ENCODE results near the gene GPR37L1.

GPR37L1 gene

GRCh38 chr1:202127836-202128622, 5.3 kb downstream of the GPR37L1 start:
- H3K4me3 ChIP-seq (ENCODE audit: low read depth, low read length) = no peak overlapping the region
- no peaks in the 10 kb centered on the region for H3K4me1 ChIP-seq (ENCODE audit: control insufficient read depth, insufficient read depth, low read length, unreplicated experiment)
- H3K79me2 ChIP-seq (ENCODE audit: control insufficient read depth, insufficient read depth, low read length, unreplicated experiment) = no peaks in the 10 kb centered on the region
- no peak overlapping the region for H2AFZ ChIP-seq (ENCODE audit: low read length, unreplicated experiment)
- no peaks in the 10 kb centered on the region for H3K36me3 ChIP-seq (ENCODE audit: insufficient read depth, low read length)
- H3K27ac ChIP-seq (ENCODE audit: low read depth, low read length) = no peak overlapping the region
- peaks cover 8% of the 10 kb centered on the region for H3K27me3 ChIP-seq (ENCODE audit: insufficient read depth, low read length)

- Histone ChIP-seq H3K27me3 (ENCODE audit: insufficient read depth, low read length) (no peaks in the 10 kb centered on the region), H3K36me3 (ENCODE audit: insufficient read depth, low read length) (no peaks in the 10 kb centered on the region), H3K79me2 (ENCODE audit: control insufficient read depth, insufficient read depth, low read length, unreplicated experiment) (no peaks in the 10 kb centered on the region), H3K4me1 (ENCODE audit: control insufficient read depth, insufficient read depth, low read length, unreplicated experiment) (no peaks in the 10 kb centered on the region), H3K27ac (ENCODE audit: low read depth, low read length) (no peak overlapping the region), H3K4me3 (ENCODE audit: low read depth, low read length) (no peak overlapping the region), H2AFZ (ENCODE audit: low read length, unreplicated experiment) (no peak overlapping the region)
These were observed 7.0 kb downstream of the GPR37L1 start for GRCh38 chr1:202129453-202130296.

GRCh38 chr1:202130297-202130721, 7.6 kb downstream of the GPR37L1 start:
- Histone ChIP-seq H3K27me3 (ENCODE audit: insufficient read depth, low read length) (no peaks in the 10 kb centered on the region), H3K27ac (ENCODE audit: low read depth, low read length) (no peak overlapping the region), H2AFZ (ENCODE audit: low read length, unreplicated experiment) (no peak overlapping the region), H3K79me2 (ENCODE audit: control insufficient read depth, insufficient read depth, low read length, unreplicated experiment) (no peaks in the 10 kb centered on the region), H3K4me1 (ENCODE audit: control insufficient read depth, insufficient read depth, low read length, unreplicated experiment) (no peaks in the 10 kb centered on the region), H3K36me3 (ENCODE audit: insufficient read depth, low read length) (no peaks in the 10 kb centered on the region), H3K4me3 (ENCODE audit: low read depth, low read length) (no peak overlapping the region)

- H3K4me1 ChIP-seq (ENCODE audit: control insufficient read depth, insufficient read depth, low read length, unreplicated experiment) = no peaks in the 10 kb centered on the region
- no peak overlapping the region for H3K27ac ChIP-seq (ENCODE audit: low read depth, low read length)
- H3K36me3 ChIP-seq (ENCODE audit: insufficient read depth, low read length) = no peaks in the 10 kb centered on the region
- no peak overlapping the region for H2AFZ ChIP-seq (ENCODE audit: low read length, unreplicated experiment)
- no peaks in the 10 kb centered on the region for H3K79me2 ChIP-seq (ENCODE audit: control insufficient read depth, insufficient read depth, low read length, unreplicated experiment)
- no peak overlapping the region for H3K4me3 ChIP-seq (ENCODE audit: low read depth, low read length)
- H3K27me3 ChIP-seq (ENCODE audit: insufficient read depth, low read length) = no peaks in the 10 kb centered on the region
These were observed 8.3 kb downstream of the GPR37L1 start for GRCh38 chr1:202130816-202131522.

- no peaks in the 10 kb centered on the region for H3K4me1 ChIP-seq (ENCODE audit: control insufficient read depth, insufficient read depth, low read length, unreplicated experiment)
- H3K27me3 ChIP-seq (ENCODE audit: insufficient read depth, low read length) = no peaks in the 10 kb centered on the region
- no peaks in the 10 kb centered on the region for H3K79me2 ChIP-seq (ENCODE audit: control insufficient read depth, insufficient read depth, low read length, unreplicated experiment)
- no peaks in the 10 kb centered on the region for H3K36me3 ChIP-seq (ENCODE audit: insufficient read depth, low read length)
- no peak overlapping the region for H3K27ac ChIP-seq (ENCODE audit: low read depth, low read length)
- H3K4me3 ChIP-seq (ENCODE audit: low read depth, low read length) = no peak overlapping the region
- H2AFZ ChIP-seq (ENCODE audit: low read length, unreplicated experiment) = no peak overlapping the region
These were observed 9.5 kb downstream of the GPR37L1 start for GRCh38 chr1:202131956-202132821.

GRCh38 chr1:202133001-202133400, 10.3 kb downstream of the GPR37L1 start:
- H3K27me3 ChIP-seq (ENCODE audit: insufficient read depth, low read length) = no peaks in the 10 kb centered on the region
- H3K27ac ChIP-seq (ENCODE audit: low read depth, low read length) = no peak overlapping the region
- H3K79me2 ChIP-seq (ENCODE audit: control insufficient read depth, insufficient read depth, low read length, unreplicated experiment) = peaks cover 2% of the 10 kb centered on the region
- H3K4me1 ChIP-seq (ENCODE audit: control insufficient read depth, insufficient read depth, low read length, unreplicated experiment) = no peaks in the 10 kb centered on the region
- no peaks in the 10 kb centered on the region for H3K36me3 ChIP-seq (ENCODE audit: insufficient read depth, low read length)
- H3K4me3 ChIP-seq (ENCODE audit: low read depth, low read length) = no peak overlapping the region
- no peak overlapping the region for H2AFZ ChIP-seq (ENCODE audit: low read length, unreplicated experiment)

GRCh38 chr1:202133496-202133895, 10.8 kb downstream of the GPR37L1 start:
- no peaks in the 10 kb centered on the region for H3K4me1 ChIP-seq (ENCODE audit: control insufficient read depth, insufficient read depth, low read length, unreplicated experiment)
- H3K36me3 ChIP-seq (ENCODE audit: insufficient read depth, low read length) = no peaks in the 10 kb centered on the region

GRCh38 chr1:202133989-202134388, 11.3 kb downstream of the GPR37L1 start:
- Histone ChIP-seq H3K27me3 (ENCODE audit: insufficient read depth, low read length) (no peaks in the 10 kb centered on the region), H2AFZ (ENCODE audit: low read length, unreplicated experiment) (no peak overlapping the region), H3K4me3 (ENCODE audit: low read depth, low read length) (no peak overlapping the region), H3K79me2 (ENCODE audit: control insufficient read depth, insufficient read depth, low read length, unreplicated experiment) (peaks cover 6% of the 10 kb centered on the region), H3K4me1 (ENCODE audit: control insufficient read depth, insufficient read depth, low read length, unreplicated experiment) (no peaks in the 10 kb centered on the region), H3K36me3 (ENCODE audit: insufficient read depth, low read length) (no peaks in the 10 kb centered on the region), H3K27ac (ENCODE audit: low read depth, low read length) (no peak overlapping the region)

More at GRCh38 chr1:202133496-202133895, 10.8 kb downstream of the GPR37L1 start:
- Histone ChIP-seq H3K4me3 (ENCODE audit: low read depth, low read length) (no peak overlapping the region), H3K27ac (ENCODE audit: low read depth, low read length) (no peak overlapping the region), H3K27me3 (ENCODE audit: insufficient read depth, low read length) (no peaks in the 10 kb centered on the region), H2AFZ (ENCODE audit: low read length, unreplicated experiment) (no peak overlapping the region), H3K79me2 (ENCODE audit: control insufficient read depth, insufficient read depth, low read length, unreplicated experiment) (peaks cover 5% of the 10 kb centered on the region)

- Histone ChIP-seq H3K4me3 (ENCODE audit: low read depth, low read length) (no peak overlapping the region), H3K4me1 (ENCODE audit: control insufficient read depth, insufficient read depth, low read length, unreplicated experiment) (no peaks in the 10 kb centered on the region), H2AFZ (ENCODE audit: low read length, unreplicated experiment) (no peak overlapping the region), H3K27ac (ENCODE audit: low read depth, low read length) (no peak overlapping the region), H3K27me3 (ENCODE audit: insufficient read depth, low read length) (no peaks in the 10 kb centered on the region), H3K79me2 (ENCODE audit: control insufficient read depth, insufficient read depth, low read length, unreplicated experiment) (peaks cover 6% of the 10 kb centered on the region), H3K36me3 (ENCODE audit: insufficient read depth, low read length) (no peaks in the 10 kb centered on the region)
These were observed 12.0 kb downstream of the GPR37L1 start for GRCh38 chr1:202134645-202135172.

Data from ACC112 (cell line).